GM19328 (cell line): ENCODE data around the gene SMPD1.
"Not testable (repeated sequence)": the region's sequence is repeated elsewhere in the genome, so short reads cannot be mapped to it uniquely, and the experiment has no call there.

Experiments
- ATAC-seq: cut with Tn5 transposase; IDR thresholded peaks from one replicate; pipeline ENCODE4 v1.9.1; 2021; ENCODE audit warnings: mild to moderate bottlenecking, moderate library complexity; ENCODE audit not compliant: unreplicated experiment

SMPD1 gene

DNA sequence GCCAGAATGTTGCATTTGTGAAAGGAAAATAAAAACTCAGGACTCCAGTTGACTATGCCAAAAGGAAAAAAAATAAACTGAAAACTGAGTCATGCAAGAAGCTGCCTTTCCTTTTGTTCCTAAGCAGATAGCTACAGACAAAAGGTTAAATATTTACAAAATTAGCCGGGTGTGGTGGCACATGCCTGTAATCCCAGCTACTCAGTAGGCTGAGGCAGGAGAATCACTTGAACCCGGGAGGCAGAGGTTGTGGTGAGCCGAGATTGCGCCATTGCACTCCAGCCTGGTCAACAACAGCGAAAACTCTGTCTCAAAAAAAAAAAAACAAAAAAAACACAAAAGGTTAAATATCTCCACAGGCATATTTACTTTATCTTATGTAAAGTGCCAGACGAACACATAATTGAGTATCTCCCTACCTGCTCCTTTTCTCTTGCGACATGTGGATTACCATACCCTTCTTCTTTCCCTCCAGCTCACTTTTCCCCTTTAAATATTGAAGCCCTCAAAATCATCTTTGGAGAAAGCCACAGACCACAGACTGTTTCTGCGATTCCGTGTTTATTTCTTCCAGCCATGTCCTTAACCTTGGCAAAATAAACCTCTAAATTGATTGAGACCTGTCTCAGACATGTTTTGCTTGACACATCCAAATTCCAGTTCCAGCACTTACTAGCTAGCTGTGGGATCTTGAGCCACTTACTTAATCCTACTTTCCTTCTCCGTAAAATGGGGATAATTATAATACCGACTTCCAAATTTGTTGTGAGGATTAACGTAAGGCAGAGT lies 2.3 kb upstream of the SMPD1 start:
- ATAC-seq, result no peak

DNA sequence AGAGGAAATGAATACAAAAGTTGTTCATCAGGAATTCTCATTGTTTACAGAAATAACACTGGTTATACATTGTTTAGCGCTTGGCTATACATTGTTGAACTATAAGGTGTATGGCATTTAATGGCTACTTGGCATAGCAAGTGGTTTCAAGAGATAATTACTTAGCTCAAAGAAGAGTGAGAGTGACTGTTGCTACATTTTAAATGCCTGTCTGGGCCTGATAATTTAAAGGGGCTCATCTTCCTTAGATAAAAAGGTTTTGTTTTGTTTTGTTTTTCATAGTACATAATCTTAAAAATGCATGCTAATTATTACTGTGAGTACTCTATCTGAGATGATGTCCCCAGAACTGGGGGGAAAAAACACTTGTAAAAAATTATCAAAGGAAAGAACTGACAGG lies 1.5 kb upstream of the SMPD1 start:
- no peak for ATAC-seq

DNA sequence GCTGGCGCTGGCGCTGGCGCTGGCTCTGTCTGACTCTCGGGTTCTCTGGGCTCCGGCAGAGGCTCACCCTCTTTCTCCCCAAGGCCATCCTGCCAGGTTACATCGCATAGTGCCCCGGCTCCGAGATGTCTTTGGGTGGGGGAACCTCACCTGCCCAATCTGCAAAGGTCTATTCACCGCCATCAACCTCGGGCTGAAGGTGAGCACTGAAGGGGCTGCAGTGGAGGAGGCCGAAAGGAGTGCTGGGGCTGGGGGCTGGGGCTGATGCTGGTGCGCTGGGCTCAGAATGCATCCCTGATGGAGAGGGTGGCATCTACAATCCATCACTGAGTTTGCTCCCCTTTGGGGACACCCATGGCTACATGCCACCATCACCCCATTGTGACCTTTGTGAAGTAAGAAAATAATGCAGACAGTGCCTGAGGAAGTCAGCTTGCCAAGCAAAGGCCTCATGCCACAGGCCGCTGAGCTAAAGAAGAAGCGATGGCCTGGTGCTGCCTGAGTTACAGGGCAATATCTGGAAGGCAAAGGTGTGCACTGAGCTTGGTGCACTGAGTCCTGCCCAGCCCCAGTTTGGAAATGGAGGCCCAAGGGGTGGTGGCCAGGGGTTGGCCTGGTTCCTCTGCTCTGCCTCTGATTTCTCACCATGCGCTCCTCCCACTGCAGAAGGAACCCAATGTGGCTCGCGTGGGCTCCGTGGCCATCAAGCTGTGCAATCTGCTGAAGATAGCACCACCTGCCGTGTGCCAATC lies 620 bp downstream of the SMPD1 start:
- no peak for ATAC-seq

DNA sequence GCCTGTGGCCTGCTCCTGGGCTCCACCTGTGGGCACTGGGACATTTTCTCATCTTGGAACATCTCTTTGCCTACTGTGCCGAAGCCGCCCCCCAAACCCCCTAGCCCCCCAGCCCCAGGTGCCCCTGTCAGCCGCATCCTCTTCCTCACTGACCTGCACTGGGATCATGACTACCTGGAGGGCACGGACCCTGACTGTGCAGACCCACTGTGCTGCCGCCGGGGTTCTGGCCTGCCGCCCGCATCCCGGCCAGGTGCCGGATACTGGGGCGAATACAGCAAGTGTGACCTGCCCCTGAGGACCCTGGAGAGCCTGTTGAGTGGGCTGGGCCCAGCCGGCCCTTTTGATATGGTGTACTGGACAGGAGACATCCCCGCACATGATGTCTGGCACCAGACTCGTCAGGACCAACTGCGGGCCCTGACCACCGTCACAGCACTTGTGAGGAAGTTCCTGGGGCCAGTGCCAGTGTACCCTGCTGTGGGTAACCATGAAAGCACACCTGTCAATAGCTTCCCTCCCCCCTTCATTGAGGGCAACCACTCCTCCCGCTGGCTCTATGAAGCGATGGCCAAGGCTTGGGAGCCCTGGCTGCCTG lies 1.4 kb downstream of the SMPD1 start:
- no peak for ATAC-seq

DNA sequence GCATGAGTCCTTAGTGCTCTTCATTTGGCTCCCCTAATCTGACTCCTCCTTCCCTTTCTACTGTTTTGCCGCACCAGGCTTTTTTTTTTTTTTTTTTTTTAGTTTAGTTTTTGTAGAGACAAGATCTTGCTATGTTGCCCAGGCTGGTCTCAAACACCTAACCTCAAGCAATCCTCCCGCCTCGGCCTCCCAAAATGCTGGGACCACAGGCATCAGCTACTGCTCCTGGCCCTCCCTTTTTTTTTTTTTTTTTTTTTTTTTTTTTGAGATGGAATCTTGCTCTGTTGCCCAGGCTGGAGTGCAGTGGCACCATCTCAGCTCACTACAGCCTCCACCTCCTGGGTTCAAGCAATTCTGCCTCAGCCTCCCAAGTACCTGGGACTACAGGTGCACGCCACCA lies 2.0 kb downstream of the SMPD1 start:
- ATAC-seq, result not testable (repeated sequence)

DNA sequence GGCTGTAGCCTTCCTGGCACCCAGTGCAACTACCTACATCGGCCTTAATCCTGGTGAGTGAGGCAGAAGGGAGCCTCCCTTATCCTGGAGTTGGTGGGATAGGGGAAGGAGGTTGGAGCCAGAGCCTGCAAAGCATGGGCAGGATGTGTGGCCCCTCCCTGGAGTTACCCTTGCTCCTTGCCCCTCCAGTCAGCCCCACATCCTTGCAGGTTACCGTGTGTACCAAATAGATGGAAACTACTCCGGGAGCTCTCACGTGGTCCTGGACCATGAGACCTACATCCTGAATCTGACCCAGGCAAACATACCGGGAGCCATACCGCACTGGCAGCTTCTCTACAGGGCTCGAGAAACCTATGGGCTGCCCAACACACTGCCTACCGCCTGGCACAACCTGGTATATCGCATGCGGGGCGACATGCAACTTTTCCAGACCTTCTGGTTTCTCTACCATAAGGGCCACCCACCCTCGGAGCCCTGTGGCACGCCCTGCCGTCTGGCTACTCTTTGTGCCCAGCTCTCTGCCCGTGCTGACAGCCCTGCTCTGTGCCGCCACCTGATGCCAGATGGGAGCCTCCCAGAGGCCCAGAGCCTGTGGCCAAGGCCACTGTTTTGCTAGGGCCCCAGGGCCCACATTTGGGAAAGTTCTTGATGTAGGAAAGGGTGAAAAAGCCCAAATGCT lies 3.9 kb downstream of the SMPD1 start:
- no peak for ATAC-seq

DNA sequence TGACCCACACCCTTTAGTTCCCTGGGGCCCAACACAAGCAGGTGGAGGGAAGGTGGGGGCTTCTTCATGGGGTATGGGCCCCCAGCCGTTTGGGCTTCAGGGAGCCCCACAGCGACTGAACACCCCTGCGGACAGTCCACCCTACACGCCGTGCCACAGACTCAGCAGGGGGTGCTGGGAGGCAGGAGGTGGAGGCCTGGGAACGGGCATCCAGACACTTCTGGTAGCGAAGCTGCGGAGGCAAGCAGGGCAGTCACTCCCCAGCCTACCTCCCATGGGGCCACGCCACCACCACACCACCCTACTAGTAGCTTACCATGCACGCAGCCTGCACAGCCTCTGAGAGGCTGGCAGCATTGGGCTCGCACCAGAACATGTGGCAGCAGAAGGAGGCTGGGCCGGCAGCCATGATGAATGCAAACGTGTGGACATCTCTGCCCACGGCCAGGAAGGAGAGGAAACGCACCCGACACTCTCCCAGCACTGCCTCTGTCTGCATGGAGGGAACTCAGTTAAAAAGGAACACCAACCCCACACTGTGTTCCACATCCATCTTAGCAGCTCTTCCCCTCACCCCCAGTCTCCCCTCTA lies 5.3 kb downstream of the SMPD1 start:
- ATAC-seq, result no peak

DNA sequence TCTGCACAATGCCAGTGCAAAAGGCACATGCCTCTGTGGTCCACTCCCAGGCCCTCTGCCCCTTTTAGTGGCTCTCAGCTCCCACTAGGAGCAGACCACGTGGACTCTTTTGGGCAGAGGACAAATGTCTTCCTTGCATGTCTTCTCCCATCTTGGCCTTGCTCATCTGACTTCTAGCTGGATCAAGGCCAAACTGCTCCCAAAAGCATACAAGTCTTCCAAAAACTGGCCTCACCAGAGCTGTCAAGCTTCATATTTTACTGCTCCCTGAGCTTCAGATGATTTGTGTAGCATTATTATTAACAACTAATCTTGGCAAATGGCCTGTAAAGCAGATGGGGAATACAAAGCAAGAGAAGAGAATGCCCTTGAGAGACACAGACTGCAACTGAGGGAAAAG lies 6.9 kb downstream of the SMPD1 start:
- ATAC-seq, result no peak

DNA sequence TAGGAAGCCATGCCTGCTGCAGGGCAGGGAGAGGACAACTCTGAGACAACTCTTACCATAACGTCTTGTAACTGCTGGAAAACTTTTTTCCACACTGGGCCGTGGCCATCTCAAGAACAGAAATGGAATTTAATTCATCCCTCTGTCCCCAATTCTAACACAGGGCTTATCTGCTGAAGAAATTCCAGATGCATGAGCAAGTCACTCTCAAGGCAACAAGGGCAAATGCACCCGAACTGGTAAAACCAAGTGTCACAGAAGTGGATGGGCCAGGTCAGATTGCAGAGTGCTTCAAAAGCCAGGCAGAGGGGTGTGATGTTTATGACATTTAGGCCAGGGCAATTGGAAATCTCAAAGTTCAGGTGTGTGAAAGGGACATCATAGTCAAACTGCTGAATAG lies 7.4 kb downstream of the SMPD1 start:
- no peak for ATAC-seq

DNA sequence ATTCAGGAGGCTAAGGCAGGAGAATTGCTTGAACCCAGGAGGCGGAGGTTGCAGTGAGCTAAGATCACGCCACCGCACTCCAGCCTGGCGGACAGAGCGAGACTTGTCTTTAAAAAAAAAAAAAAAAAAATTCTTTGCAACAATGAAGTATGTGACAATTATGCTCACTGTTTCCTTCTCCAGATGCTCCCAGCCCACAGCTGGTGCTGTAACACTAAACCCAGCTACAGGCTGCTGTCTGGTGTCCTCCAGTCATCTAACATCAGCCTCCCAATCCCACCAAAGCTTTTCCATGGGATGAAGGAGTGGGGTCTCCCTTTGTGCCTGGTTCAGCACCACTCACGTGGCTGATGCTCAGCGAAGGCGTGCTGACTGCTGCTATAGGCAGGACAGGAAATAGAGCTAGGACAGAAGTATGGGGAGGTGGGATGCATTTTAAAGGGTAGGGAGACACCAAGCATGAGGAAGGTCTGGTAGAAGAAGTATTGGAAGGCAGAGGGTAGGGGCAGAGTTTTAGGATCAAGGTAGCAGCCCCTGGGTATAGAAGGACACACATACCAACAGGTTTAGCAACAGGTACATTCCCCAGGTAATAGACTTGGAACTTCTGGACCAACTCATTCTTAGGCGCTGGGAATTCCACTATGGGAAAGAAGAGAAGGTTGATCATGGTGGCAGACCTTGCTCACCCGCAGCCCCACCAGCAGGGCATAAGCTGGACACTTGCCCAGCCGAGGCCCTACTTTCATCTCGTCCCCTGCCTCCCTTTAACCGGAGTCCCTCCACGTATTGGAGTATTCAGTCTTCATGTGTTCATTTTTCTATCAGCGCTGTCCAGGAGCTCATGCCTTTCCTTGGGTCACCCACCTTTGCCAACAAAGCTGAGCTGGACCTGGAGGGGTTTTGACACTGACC lies 10.4 kb downstream of the SMPD1 start:
- ATAC-seq, result no peak

DNA sequence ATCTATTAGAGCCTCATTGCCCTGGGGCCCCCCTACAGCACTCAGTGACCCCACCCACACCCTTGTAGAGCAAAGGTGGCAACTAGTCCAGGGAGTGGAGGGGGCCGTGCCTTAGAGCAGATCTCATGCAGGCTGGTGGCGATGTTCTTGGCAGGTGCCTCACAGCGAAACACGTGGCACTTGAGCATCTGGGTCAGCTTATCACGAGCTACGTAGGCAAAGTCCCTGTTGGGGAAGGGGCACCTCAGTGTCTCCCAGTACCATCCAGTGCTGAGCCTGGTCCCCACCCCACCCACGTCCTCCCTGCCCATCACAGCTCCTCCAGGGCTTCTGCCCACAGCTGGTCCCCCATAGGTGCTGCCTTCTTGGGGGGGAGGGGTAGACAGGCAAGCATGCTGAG lies 11.2 kb downstream of the SMPD1 start:
- no peak for ATAC-seq

DNA sequence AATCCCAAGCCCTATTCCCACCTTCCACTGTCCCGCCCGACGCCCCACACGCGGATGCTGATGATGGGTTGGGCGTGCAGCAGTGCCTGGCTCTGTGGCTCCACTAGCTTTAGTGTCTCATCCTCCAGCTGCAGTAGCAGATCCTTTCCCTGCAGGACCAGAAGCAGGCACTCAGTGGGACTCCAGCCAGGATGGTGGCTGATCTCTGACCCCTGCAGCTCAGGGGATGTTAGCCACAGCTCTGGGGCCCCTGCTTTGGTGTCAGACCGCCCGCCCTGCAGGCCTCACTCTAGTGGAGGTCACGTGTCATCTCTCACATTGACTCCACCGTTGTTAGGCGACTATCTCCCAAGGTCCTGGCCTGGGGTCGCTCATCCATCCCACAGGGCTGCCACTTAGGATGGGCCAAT lies 11.8 kb downstream of the SMPD1 start:
- ATAC-seq, result peak; percentile 26

DNA sequence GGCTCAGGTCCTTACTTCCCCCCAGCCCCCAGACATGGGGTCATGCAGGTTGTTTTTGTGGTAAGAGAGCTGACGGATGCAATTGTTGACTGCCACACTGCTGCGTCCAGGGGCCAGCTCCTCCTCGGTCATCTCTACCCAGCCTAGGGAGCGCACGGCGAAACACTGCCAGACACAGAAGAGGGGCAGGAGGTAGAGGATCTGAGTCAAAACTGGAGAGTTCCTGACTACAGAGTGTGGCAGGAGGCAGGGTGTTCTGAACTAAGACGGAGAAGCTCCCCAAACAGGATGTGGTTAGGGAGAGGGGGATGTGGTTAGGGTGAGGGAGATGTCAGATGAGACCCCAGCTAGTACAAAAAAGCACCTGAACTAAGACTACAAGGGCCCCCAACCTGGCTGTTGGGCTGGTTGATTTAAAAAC lies 12.3 kb downstream of the SMPD1 start:
- peak; percentile 85 for ATAC-seq

DNA sequence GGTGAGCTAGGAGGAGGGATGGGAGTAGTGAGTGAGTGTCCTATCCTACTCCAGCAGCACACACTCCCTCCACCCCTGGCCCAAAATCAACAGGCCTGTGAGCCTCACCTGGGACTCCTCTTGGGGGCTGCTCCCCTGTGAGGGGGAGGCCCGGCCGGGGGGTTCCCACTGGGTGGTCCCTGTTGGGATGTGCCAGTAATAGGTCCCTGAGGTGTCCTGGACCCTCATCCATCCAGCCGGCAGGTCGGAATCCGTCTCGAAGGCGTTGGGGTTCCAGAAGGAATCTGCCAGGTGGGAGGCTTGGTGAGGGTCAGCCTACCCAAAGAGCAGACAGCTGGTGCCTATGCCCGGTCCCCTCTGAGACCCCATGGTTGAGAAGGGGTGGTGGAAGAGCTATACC lies 13.3 kb downstream of the SMPD1 start:
- ATAC-seq, result no peak

DNA sequence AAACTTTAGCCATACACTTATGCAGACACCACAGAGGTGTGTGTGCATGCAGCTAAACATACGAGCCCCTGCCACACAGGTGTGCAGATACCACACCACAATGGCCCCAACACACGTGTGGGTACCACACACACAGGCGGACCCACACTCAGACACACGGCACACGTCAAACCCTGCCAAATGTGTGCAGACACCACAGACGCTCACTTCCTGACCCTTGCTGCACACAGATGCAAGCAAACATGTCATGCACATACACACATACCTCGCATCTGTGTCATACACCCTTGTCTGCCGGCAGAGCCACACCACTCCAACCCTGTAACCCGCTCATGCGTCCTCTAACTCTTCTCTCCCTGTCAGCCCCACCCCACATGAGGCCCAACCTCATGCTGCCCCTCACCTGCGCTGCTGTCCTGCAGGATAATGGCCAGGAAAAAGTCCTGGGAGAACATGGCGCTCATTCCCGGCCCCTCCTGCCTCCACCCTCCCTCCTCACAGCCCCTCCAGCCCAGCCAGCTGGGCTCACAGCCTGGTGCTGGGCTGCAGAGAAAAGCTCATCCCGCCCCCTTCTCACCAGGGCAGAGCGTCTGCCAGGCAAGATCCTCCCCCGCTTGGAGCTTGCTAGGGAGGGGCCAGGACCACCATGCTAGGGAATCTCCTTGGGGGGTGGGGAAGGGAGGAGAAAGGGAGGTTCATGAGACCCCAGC lies 14.2 kb downstream of the SMPD1 start:
- no peak for ATAC-seq

DNA sequence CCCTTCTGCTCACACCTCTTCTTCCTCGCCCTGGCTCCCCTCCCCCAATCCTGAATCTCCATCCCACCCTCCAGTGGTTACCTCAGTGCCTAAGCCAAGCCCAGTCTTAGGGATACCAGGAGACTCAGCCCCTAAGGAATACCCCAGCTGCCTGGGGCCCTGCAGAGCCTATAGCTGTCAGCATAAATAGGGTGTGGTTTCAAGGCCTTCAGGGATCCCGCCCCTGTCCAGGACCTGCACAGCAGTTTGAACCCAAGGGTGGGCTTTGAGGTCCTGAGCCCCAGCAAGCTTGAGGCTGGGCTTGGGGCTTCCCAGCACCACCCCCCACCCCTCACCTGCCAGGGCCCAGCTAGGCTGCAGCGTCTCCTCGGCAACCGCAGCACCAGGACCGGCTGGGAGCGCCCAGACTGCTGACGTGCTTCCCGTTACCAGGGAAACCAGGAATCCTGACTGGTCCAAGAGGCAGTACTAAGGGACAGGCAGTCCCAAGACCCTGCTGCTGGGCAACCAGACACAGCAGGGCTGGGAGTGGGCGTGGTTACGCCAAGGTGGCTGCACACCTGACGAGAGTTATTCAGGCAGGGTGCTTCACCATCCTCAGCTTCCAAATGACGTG lies 14.9 kb downstream of the SMPD1 start:
- ATAC-seq, result no peak

DNA sequence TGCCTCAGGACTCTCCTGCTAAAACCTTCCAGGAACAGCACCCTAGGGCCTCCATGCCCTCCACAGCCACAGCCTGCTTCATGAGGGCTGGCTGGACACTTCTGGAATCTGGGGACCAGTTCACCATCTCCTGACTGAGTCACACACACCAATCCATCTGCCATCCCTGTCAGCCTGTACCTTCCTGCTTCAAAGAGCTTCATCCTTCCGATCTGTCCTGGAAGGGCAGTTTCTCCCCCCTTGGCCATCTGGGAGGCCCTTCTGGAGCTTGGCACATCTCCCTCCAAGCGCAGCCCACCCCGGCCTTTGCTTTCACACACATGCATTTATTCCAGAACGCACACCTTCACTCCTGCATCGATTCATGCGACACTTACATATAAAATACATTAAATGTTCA lies 15.6 kb downstream of the SMPD1 start:
- no peak for ATAC-seq

DNA sequence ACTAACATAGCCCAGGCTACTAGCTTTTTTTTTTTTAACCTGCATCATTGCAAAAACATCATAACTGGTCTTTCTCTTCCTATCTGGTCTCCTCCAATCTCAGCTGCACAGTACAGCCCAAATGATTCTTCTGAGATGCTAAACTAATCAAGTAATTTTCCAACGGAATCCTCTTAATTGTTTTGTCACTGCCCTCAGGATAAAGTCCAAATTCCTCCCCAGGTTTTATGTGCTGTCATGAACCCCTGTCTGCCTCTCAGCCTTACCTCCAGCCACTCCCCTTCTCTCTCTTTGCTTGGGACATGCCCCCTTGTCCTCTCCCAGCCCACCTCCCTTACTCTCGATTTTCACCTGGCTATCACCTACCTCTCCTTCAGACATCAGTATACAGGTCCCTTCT lies 16.1 kb downstream of the SMPD1 start:
- ATAC-seq, result no peak
